ENCODE data around the gene PCSK7.
A peak's percentile ranks its signal among the peaks of the same experiment; 100 is the strongest.

Gene PCSK7

GRCh38 chr11:117256573-117256972, 24.7 kb upstream of the PCSK7 start:
- no peaks in the 10 kb centered on the region for H3K27me3 ChIP-seq (ENCODE audit: control insufficient read depth, insufficient read depth, low read length)
- H3K9ac ChIP-seq (ENCODE audit: low read length) = no peak overlapping the region
- no peaks in the 10 kb centered on the region for H3K9me3 ChIP-seq (ENCODE audit: control insufficient read depth, low read length)
- H3K4me1 ChIP-seq (ENCODE audit: control insufficient read depth, insufficient read depth, low read length) = peaks cover 6% of the 10 kb centered on the region
- H3K36me3 ChIP-seq (ENCODE audit: control insufficient read depth, insufficient read depth, low read length) = no peaks in the 10 kb centered on the region
- no peak overlapping the region for H3K4me3 ChIP-seq (ENCODE audit: low read length)

- H3K9ac ChIP-seq (ENCODE audit: low read length) = no peak overlapping the region
- H3K27me3 ChIP-seq (ENCODE audit: control insufficient read depth, insufficient read depth, low read length) = no peaks in the 10 kb centered on the region
- peaks cover 6% of the 10 kb centered on the region for H3K4me1 ChIP-seq (ENCODE audit: control insufficient read depth, insufficient read depth, low read length)
- H3K36me3 ChIP-seq (ENCODE audit: control insufficient read depth, insufficient read depth, low read length) = no peaks in the 10 kb centered on the region
- no peaks in the 10 kb centered on the region for H3K9me3 ChIP-seq (ENCODE audit: control insufficient read depth, low read length)
- H3K4me3 ChIP-seq (ENCODE audit: low read length) = no peak overlapping the region
These were observed 24.1 kb upstream of the PCSK7 start for GRCh38 chr11:117255966-117256365.

GRCh38 chr11:117251506-117251905, 19.6 kb upstream of the PCSK7 start:
- H3K27me3 ChIP-seq (ENCODE audit: control insufficient read depth, insufficient read depth, low read length) = no peaks in the 10 kb centered on the region
- H3K9me3 ChIP-seq (ENCODE audit: control insufficient read depth, low read length) = no peaks in the 10 kb centered on the region
- H3K4me3 ChIP-seq (ENCODE audit: low read length) = no peak overlapping the region
- H3K9ac ChIP-seq (ENCODE audit: low read length) = no peak overlapping the region
- H3K4me1 ChIP-seq (ENCODE audit: control insufficient read depth, insufficient read depth, low read length) = no peaks in the 10 kb centered on the region
- H3K36me3 ChIP-seq (ENCODE audit: control insufficient read depth, insufficient read depth, low read length) = no peaks in the 10 kb centered on the region

- H3K9ac ChIP-seq (ENCODE audit: low read length) = no peak overlapping the region
- no peak overlapping the region for H3K4me3 ChIP-seq (ENCODE audit: low read length)
- H3K4me1 ChIP-seq (ENCODE audit: control insufficient read depth, insufficient read depth, low read length) = no peaks in the 10 kb centered on the region
- H3K9me3 ChIP-seq (ENCODE audit: control insufficient read depth, low read length) = no peaks in the 10 kb centered on the region
- no peaks in the 10 kb centered on the region for H3K27me3 ChIP-seq (ENCODE audit: control insufficient read depth, insufficient read depth, low read length)
- H3K36me3 ChIP-seq (ENCODE audit: control insufficient read depth, insufficient read depth, low read length) = no peaks in the 10 kb centered on the region
These were observed 17.7 kb upstream of the PCSK7 start for GRCh38 chr11:117249571-117249970.

GRCh38 chr11:117248341-117248740, 16.5 kb upstream of the PCSK7 start:
- Histone ChIP-seq H3K4me3 (ENCODE audit: low read length) (no peak overlapping the region), H3K4me1 (ENCODE audit: control insufficient read depth, insufficient read depth, low read length) (no peaks in the 10 kb centered on the region), H3K9ac (ENCODE audit: low read length) (no peak overlapping the region), H3K9me3 (ENCODE audit: control insufficient read depth, low read length) (no peaks in the 10 kb centered on the region), H3K36me3 (ENCODE audit: control insufficient read depth, insufficient read depth, low read length) (no peaks in the 10 kb centered on the region), H3K27me3 (ENCODE audit: control insufficient read depth, insufficient read depth, low read length) (no peaks in the 10 kb centered on the region)

GRCh38 chr11:117239295-117239694, 7.4 kb upstream of the PCSK7 start:
- no peak overlapping the region for H3K9ac ChIP-seq (ENCODE audit: low read length)
- no peaks in the 10 kb centered on the region for H3K9me3 ChIP-seq (ENCODE audit: control insufficient read depth, low read length)
- H3K4me3 ChIP-seq (ENCODE audit: low read length) = no peak overlapping the region
- no peaks in the 10 kb centered on the region for H3K36me3 ChIP-seq (ENCODE audit: control insufficient read depth, insufficient read depth, low read length)
- no peaks in the 10 kb centered on the region for H3K4me1 ChIP-seq (ENCODE audit: control insufficient read depth, insufficient read depth, low read length)
- H3K27me3 ChIP-seq (ENCODE audit: control insufficient read depth, insufficient read depth, low read length) = no peaks in the 10 kb centered on the region

GRCh38 chr11:117238221-117238620, 6.3 kb upstream of the PCSK7 start:
- Histone ChIP-seq H3K36me3 (ENCODE audit: control insufficient read depth, insufficient read depth, low read length) (no peaks in the 10 kb centered on the region), H3K4me3 (ENCODE audit: low read length) (no peak overlapping the region)

GRCh38 chr11:117232911-117233409, 1.1 kb upstream of the PCSK7 start:
- Histone ChIP-seq H3K27me3 (ENCODE audit: control insufficient read depth, insufficient read depth, low read length) (no peaks in the 10 kb centered on the region), H3K4me3 (ENCODE audit: low read length) (peak overlapping the region; percentile 66), H3K36me3 (ENCODE audit: control insufficient read depth, insufficient read depth, low read length) (peaks cover 20% of the 10 kb centered on the region), H3K9ac (ENCODE audit: low read length) (peak overlapping the region; percentile 68), H3K4me1 (ENCODE audit: control insufficient read depth, insufficient read depth, low read length) (peaks cover 26% of the 10 kb centered on the region), H3K9me3 (ENCODE audit: control insufficient read depth, low read length) (no peaks in the 10 kb centered on the region)

More at GRCh38 chr11:117238221-117238620, 6.3 kb upstream of the PCSK7 start:
- Histone ChIP-seq H3K4me1 (ENCODE audit: control insufficient read depth, insufficient read depth, low read length) (peaks cover 5% of the 10 kb centered on the region), H3K9me3 (ENCODE audit: control insufficient read depth, low read length) (no peaks in the 10 kb centered on the region), H3K27me3 (ENCODE audit: control insufficient read depth, insufficient read depth, low read length) (no peaks in the 10 kb centered on the region), H3K9ac (ENCODE audit: low read length) (no peak overlapping the region)

GRCh38 chr11:117232092-117232878, 412 bp upstream of the PCSK7 start, which contains the start of gene RNF214:
RNF214 (plus strand) TSS chr11:117232671; CDS start chr11:117234273, 1,602 bp downstream.
- H3K9ac ChIP-seq (ENCODE audit: low read length) = peak within 1 kb of the TSS; percentile 99
- H3K27me3 ChIP-seq (ENCODE audit: control insufficient read depth, insufficient read depth, low read length) = no peaks in the 10 kb centered on the region
- peak within 1 kb of the TSS; percentile 89 for H3K4me3 ChIP-seq (ENCODE audit: low read length)
- peaks cover 26% of the 10 kb centered on the region for H3K4me1 ChIP-seq (ENCODE audit: control insufficient read depth, insufficient read depth, low read length)
- no peaks in the 10 kb centered on the region for H3K9me3 ChIP-seq (ENCODE audit: control insufficient read depth, low read length)
- peaks cover 22% of the 10 kb centered on the region for H3K36me3 ChIP-seq (ENCODE audit: control insufficient read depth, insufficient read depth, low read length)

- H3K4me1 ChIP-seq (ENCODE audit: control insufficient read depth, insufficient read depth, low read length) = peaks cover 31% of the 10 kb centered on the region
- peak overlapping the region; percentile 86 for H3K4me3 ChIP-seq (ENCODE audit: low read length)
- H3K27me3 ChIP-seq (ENCODE audit: control insufficient read depth, insufficient read depth, low read length) = no peaks in the 10 kb centered on the region
- peaks cover 26% of the 10 kb centered on the region for H3K36me3 ChIP-seq (ENCODE audit: control insufficient read depth, insufficient read depth, low read length)
- H3K9me3 ChIP-seq (ENCODE audit: control insufficient read depth, low read length) = no peaks in the 10 kb centered on the region
- H3K9ac ChIP-seq (ENCODE audit: low read length) = peak overlapping the region; percentile 99
These were observed 653 bp downstream of the PCSK7 start for GRCh38 chr11:117230999-117231841.

- peak overlapping the region; percentile 86 for H3K4me3 ChIP-seq (ENCODE audit: low read length)
- H3K9ac ChIP-seq (ENCODE audit: low read length) = peak overlapping the region; percentile 99
- peaks cover 39% of the 10 kb centered on the region for H3K4me1 ChIP-seq (ENCODE audit: control insufficient read depth, insufficient read depth, low read length)
- no peaks in the 10 kb centered on the region for H3K9me3 ChIP-seq (ENCODE audit: control insufficient read depth, low read length)
- H3K36me3 ChIP-seq (ENCODE audit: control insufficient read depth, insufficient read depth, low read length) = peaks cover 26% of the 10 kb centered on the region
- no peaks in the 10 kb centered on the region for H3K27me3 ChIP-seq (ENCODE audit: control insufficient read depth, insufficient read depth, low read length)
These were observed 1.4 kb downstream of the PCSK7 start for GRCh38 chr11:117230286-117230961.

Data from mucosa of stomach (tissue), 1 donor.